GM21390 (cell line): ENCODE data around the gene SPATA16.
"Not testable (repeated sequence)": the region's sequence is repeated elsewhere in the genome, so short reads cannot be mapped to it uniquely, and the experiment has no call there.

Experiments
- ATAC-seq: cut with Tn5 transposase; IDR thresholded peaks from one replicate; pipeline ENCODE4 v1.9.1; 2021; ENCODE audit not compliant: unreplicated experiment

Gene SPATA16

GRCh38 chr3:173006006-173006405, 135.0 kb downstream of the SPATA16 start:
- ATAC-seq, result no peak

- ATAC-seq, result no peak
These were observed 136.4 kb downstream of the SPATA16 start for GRCh38 chr3:173004681-173005080.

- no peak for ATAC-seq
These were observed 137.1 kb downstream of the SPATA16 start for GRCh38 chr3:173003956-173004355.

GRCh38 chr3:173003471-173003870, 137.6 kb downstream of the SPATA16 start:
- ATAC-seq, result no peak

- ATAC-seq, result no peak
These were observed 139.4 kb downstream of the SPATA16 start for GRCh38 chr3:173001622-173002021.

- ATAC-seq, result no peak
These were observed 140.5 kb downstream of the SPATA16 start for GRCh38 chr3:173000553-173000952.

GRCh38 chr3:172993412-172993811, 147.6 kb downstream of the SPATA16 start:
- no peak for ATAC-seq

- ATAC-seq, result no peak
These were observed 149.5 kb downstream of the SPATA16 start for GRCh38 chr3:172991424-172991996.

- no peak for ATAC-seq
These were observed 151.7 kb downstream of the SPATA16 start for GRCh38 chr3:172989373-172989772.

- no peak for ATAC-seq
These were observed 153.8 kb downstream of the SPATA16 start for GRCh38 chr3:172987273-172987672.

- no peak for ATAC-seq
These were observed 156.1 kb downstream of the SPATA16 start for GRCh38 chr3:172984914-172985313.

- ATAC-seq, result no peak
These were observed 158.2 kb downstream of the SPATA16 start for GRCh38 chr3:172982736-172983364.

- no peak for ATAC-seq
These were observed 159.5 kb downstream of the SPATA16 start for GRCh38 chr3:172981407-172981983.

GRCh38 chr3:172980849-172981248, 160.2 kb downstream of the SPATA16 start:
- ATAC-seq, result no peak

- ATAC-seq, result no peak
These were observed 163.3 kb downstream of the SPATA16 start for GRCh38 chr3:172977696-172978095.

GRCh38 chr3:172974969-172975368, 166.1 kb downstream of the SPATA16 start:
- no peak for ATAC-seq

- no peak for ATAC-seq
These were observed 167.2 kb downstream of the SPATA16 start for GRCh38 chr3:172973799-172974198.

GRCh38 chr3:172972717-172973116, 168.3 kb downstream of the SPATA16 start:
- no peak for ATAC-seq

GRCh38 chr3:172972067-172972466, 169.0 kb downstream of the SPATA16 start:
- ATAC-seq, result no peak

GRCh38 chr3:172968646-172969045, 172.4 kb downstream of the SPATA16 start:
- ATAC-seq, result no peak

GRCh38 chr3:172965256-172965655, 175.8 kb downstream of the SPATA16 start:
- no peak for ATAC-seq

- not testable (repeated sequence) for ATAC-seq
These were observed 180.3 kb downstream of the SPATA16 start for GRCh38 chr3:172960626-172961182.
